ENCODE results near the gene CERK.

DNA sequence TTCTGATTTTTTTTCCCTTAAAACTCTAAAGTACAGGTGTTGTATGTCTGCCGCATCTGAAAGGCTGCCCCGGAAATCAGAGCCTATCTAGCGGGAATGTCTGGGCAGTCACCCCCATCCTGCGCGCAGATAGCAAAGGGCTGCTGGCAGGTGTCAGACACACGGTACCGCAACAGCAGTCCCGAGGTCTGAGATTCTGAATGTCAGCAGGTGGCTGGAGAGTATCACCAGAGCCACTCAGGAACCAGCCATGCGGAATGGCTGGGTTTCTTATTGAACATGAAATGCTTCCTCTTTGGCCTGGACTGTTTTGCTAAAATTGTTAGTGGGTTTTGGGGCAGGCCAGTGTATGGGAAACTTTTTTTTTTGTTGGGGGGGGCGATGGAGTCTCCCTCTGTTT, 53.3 kb downstream of the CERK start:
- TF ChIP-seq, protein P1, sequence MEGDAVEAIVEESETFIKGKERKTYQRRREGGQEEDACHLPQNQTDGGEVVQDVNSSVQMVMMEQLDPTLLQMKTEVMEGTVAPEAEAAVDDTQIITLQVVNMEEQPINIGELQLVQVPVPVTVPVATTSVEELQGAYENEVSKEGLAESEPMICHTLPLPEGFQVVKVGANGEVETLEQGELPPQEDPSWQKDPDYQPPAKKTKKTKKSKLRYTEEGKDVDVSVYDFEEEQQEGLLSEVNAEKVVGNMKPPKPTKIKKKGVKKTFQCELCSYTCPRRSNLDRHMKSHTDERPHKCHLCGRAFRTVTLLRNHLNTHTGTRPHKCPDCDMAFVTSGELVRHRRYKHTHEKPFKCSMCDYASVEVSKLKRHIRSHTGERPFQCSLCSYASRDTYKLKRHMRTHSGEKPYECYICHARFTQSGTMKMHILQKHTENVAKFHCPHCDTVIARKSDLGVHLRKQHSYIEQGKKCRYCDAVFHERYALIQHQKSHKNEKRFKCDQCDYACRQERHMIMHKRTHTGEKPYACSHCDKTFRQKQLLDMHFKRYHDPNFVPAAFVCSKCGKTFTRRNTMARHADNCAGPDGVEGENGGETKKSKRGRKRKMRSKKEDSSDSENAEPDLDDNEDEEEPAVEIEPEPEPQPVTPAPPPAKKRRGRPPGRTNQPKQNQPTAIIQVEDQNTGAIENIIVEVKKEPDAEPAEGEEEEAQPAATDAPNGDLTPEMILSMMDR (IDR thresholded peaks at IDR 0.05; ENCODE audit: low read length), result no peak
- no peak for TF ChIP-seq EZH2 (optimal IDR thresholded peaks at IDR 0.05; ENCODE audit: low read depth, low read length)
